Measurements from ENCODE around the gene CD163. TPM values are rescaled to one million over a fixed set of nuclear protein-coding genes. Genes with fewer than 3 reads are reported as not detected.

Gene CD163
- total and polyA plus RNA-seq, 3 donors from 2014 or later = 34.4 to 67.5 (median 36.1) TPM

- H3K27me3 ChIP-seq = no peaks in the 10 kb centered on the region
- no peak for DNase-seq
- 78% methylated on average over 3 of the region's 3 CpGs for WGBS, 2 donors
- no peaks in the 10 kb centered on the region for H3K36me3 ChIP-seq (ENCODE audit: low read depth, missing control alignments)
- TF ChIP-seq POLR2A (IDR thresholded peaks at IDR 0.05) = no peak
- no peak for TF ChIP-seq CTCF (IDR thresholded peaks at IDR 0.05)
- H3K9me3 ChIP-seq = no peaks in the 10 kb centered on the region
- intact Hi-C loops (cut with DNase I; ENCODE audit: low total_unique reads) = no loop called here
- H3K27ac ChIP-seq = peak overlapping the region in 1 of 2 donors; percentile 68
- peak overlapping the region in 1 of 2 donors; percentile 1 for H3K4me3 ChIP-seq
- no peaks in the 10 kb centered on the region for H3K4me1 ChIP-seq
Observed at GRCh38 chr12:7502612-7503011, 965 bp downstream of the CD163 start.

GRCh38 chr12:7501031-7501588 lies 2.5 kb downstream of the CD163 start:
- peak overlapping the region in 1 of 2 donors; percentile 1 for H3K4me3 ChIP-seq
- no peaks in the 10 kb centered on the region for H3K9me3 ChIP-seq
- WGBS, 2 donors = 73 to 89% methylated on average over 6 of the region's 6 CpGs
- no peaks in the 10 kb centered on the region for H3K27me3 ChIP-seq
- DNase-seq = no peak
- TF ChIP-seq CTCF (IDR thresholded peaks at IDR 0.05) = no peak
- TF ChIP-seq POLR2A (IDR thresholded peaks at IDR 0.05) = no peak
- no peaks in the 10 kb centered on the region for H3K36me3 ChIP-seq (ENCODE audit: low read depth, missing control alignments)
- intact Hi-C loops (cut with DNase I; ENCODE audit: low total_unique reads) = no loop called here
- H3K27ac ChIP-seq = peak overlapping the region in 1 of 2 donors; percentile 68
- no peaks in the 10 kb centered on the region for H3K4me1 ChIP-seq

- TF ChIP-seq CTCF (IDR thresholded peaks at IDR 0.05) (no peak), POLR2A (IDR thresholded peaks at IDR 0.05) (no peak)
- 86 to 89% methylated on average over 1 of the region's 1 CpG for WGBS, 2 donors
- no peaks in the 10 kb centered on the region for H3K4me1 ChIP-seq
- H3K4me3 ChIP-seq = no peak overlapping the region
- H3K27ac ChIP-seq = peak overlapping the region in 1 of 2 donors; percentile 41
- no peaks in the 10 kb centered on the region for H3K36me3 ChIP-seq (ENCODE audit: low read depth, missing control alignments)
- intact Hi-C loops (cut with DNase I; ENCODE audit: low total_unique reads) = no loop called here
- no peak for DNase-seq
- no peaks in the 10 kb centered on the region for H3K27me3 ChIP-seq
- H3K9me3 ChIP-seq = no peaks in the 10 kb centered on the region
Observed at GRCh38 chr12:7499636-7500035, 3.9 kb downstream of the CD163 start.

GRCh38 chr12:7498809-7499208 lies 4.8 kb downstream of the CD163 start:
- Histone ChIP-seq H3K27ac (peak overlapping the region; percentile 9 to 46), H3K27me3 (no peaks in the 10 kb centered on the region), H3K9me3 (no peaks in the 10 kb centered on the region), H3K36me3 (ENCODE audit: low read depth, missing control alignments) (no peaks in the 10 kb centered on the region), H3K4me1 (no peaks in the 10 kb centered on the region), H3K4me3 (no peak overlapping the region)
- DNase-seq = no peak
- 38 to 39% methylated on average over 4 of the region's 4 CpGs for WGBS, 2 donors
- intact Hi-C loops (cut with DNase I; ENCODE audit: low total_unique reads) = no loop called here
- TF ChIP-seq CTCF (IDR thresholded peaks at IDR 0.05) = no peak
- TF ChIP-seq POLR2A (IDR thresholded peaks at IDR 0.05) = no peak

- intact Hi-C loops (cut with DNase I; ENCODE audit: low total_unique reads) = no loop called here
- Histone ChIP-seq H3K9me3 (no peaks in the 10 kb centered on the region), H3K27ac (peak overlapping the region in 1 of 2 donors; percentile 46), H3K4me1 (no peaks in the 10 kb centered on the region), H3K27me3 (no peaks in the 10 kb centered on the region), H3K4me3 (no peak overlapping the region), H3K36me3 (ENCODE audit: low read depth, missing control alignments) (no peaks in the 10 kb centered on the region)
- DNase-seq = no peak
- WGBS, 2 donors = 55 to 56% methylated on average over 3 of the region's 3 CpGs
- TF ChIP-seq POLR2A (IDR thresholded peaks at IDR 0.05) (no peak), CTCF (IDR thresholded peaks at IDR 0.05) (no peak)
Observed at GRCh38 chr12:7497661-7498060, 5.9 kb downstream of the CD163 start.

Data from testis (tissue), 3 donors.